ENCODE data around the gene CROCC2.

CROCC2 gene

GRCh38 chr2:241029599-241030332 lies 123.6 kb downstream of the CROCC2 start:
- no peak for DNase-seq

GRCh38 chr2:241030333-241030680 lies 124.2 kb downstream of the CROCC2 start:
- DNase-seq, result no peak

- DNase-seq, result peak; percentile 45
Observed at GRCh38 chr2:241030883-241031282, 124.7 kb downstream of the CROCC2 start.

GRCh38 chr2:241031436-241032165 lies 125.5 kb downstream of the CROCC2 start:
- DNase-seq, result no peak

GRCh38 chr2:241033336-241033987 lies 127.3 kb downstream of the CROCC2 start:
- no peak for DNase-seq

- DNase-seq, result no peak
Observed at GRCh38 chr2:241033994-241034393, 127.9 kb downstream of the CROCC2 start.

GRCh38 chr2:241034490-241035141 lies 128.5 kb downstream of the CROCC2 start:
- DNase-seq, result no peak

GRCh38 chr2:241035142-241035817 lies 129.1 kb downstream of the CROCC2 start:
- DNase-seq, result no peak

- no peak for DNase-seq
Observed at GRCh38 chr2:241035818-241036396, 129.8 kb downstream of the CROCC2 start.

GRCh38 chr2:241036397-241036963 lies 130.3 kb downstream of the CROCC2 start:
- no peak for DNase-seq

GRCh38 chr2:241036964-241037421 lies 130.9 kb downstream of the CROCC2 start:
- no peak for DNase-seq

GRCh38 chr2:241037498-241037897 lies 131.4 kb downstream of the CROCC2 start:
- DNase-seq, result no peak

- no peak for DNase-seq
Observed at GRCh38 chr2:241038374-241039180, 132.4 kb downstream of the CROCC2 start.

- no peak for DNase-seq
Observed at GRCh38 chr2:241039416-241039815, 133.3 kb downstream of the CROCC2 start.

GRCh38 chr2:241040081-241040803 lies 134.1 kb downstream of the CROCC2 start:
- DNase-seq, result peak; percentile 43

GRCh38 chr2:241041589-241042158 lies 135.5 kb downstream of the CROCC2 start:
- DNase-seq, result peak; percentile 20
